KMS-11 (cell line): Measurements from ENCODE around the gene ACAD9.

Experiments
- H2AFZ ChIP-seq: fragments of 200-600 bp; sonication (generic); 2 replicates; pipeline ENCODE4 v1.6.1; 2016; ENCODE audit warnings: antibody characterized with exemption, mixed run types, low read depth
- H3K27ac ChIP-seq: fragments of 200-600 bp; sonication (generic); 2 replicates; pipeline ENCODE4 v1.6.1; 2016; ENCODE audit warnings: mild to moderate bottlenecking, mixed run types
- H3K27me3 ChIP-seq: fragments of 200-600 bp; sonication (generic); 2 replicates; pipeline ENCODE4 v1.6.1; 2017; ENCODE audit warnings: mild to moderate bottlenecking, low read depth, mixed run types, moderate library complexity; ENCODE audit not compliant: insufficient read depth
- H3K36me3 ChIP-seq: fragments of 200-600 bp; sonication (generic); 2 replicates; pipeline ENCODE4 v1.6.1; 2017; ENCODE audit warnings: mild to moderate bottlenecking, mixed run types; ENCODE audit not compliant: insufficient read depth
- H3K4me1 ChIP-seq: fragments of 200-600 bp; sonication (generic); 2 replicates; pipeline ENCODE4 v1.6.1; 2016; ENCODE audit warnings: mild to moderate bottlenecking, low read depth, mixed run types; ENCODE audit not compliant: poor library complexity, severe bottlenecking
- H3K4me2 ChIP-seq: fragments of 200-600 bp; sonication (generic); 2 replicates; pipeline ENCODE4 v1.7.0; 2016; ENCODE audit warnings: mild to moderate bottlenecking, mixed run types
- H3K4me3 ChIP-seq: fragments of 200-600 bp; sonication (generic); IDR thresholded peaks from 2 replicates; pipeline ENCODE4 v1.6.1; 2017; ENCODE audit warnings: low read depth, low read length, mixed read lengths; ENCODE audit not compliant: insufficient read depth
- H3K79me2 ChIP-seq: fragments of 200-600 bp; sonication (generic); 2 replicates; pipeline ENCODE4 v1.6.1; 2016; ENCODE audit warnings: low read depth, mixed run types; ENCODE audit not compliant: insufficient read depth
- H3K9ac ChIP-seq: fragments of 200-600 bp; sonication (generic); 2 replicates; pipeline ENCODE4 v1.6.1; 2016; ENCODE audit warnings: mild to moderate bottlenecking, mixed run types
- H4K20me1 ChIP-seq: fragments of 200-600 bp; sonication (generic); 2 replicates; pipeline ENCODE4 v1.6.1; 2016; ENCODE audit warnings: mild to moderate bottlenecking, mixed run types; ENCODE audit not compliant: insufficient read depth
- CTCF ChIP-seq: fragments of 200-600 bp; sonication (generic); conservative IDR thresholded peaks from 2 replicates; pipeline ENCODE4 v1.6.1; 2017; ENCODE audit warnings: low read depth, mild to moderate bottlenecking, antibody characterized with exemption, low read length, moderate library complexity, mixed read lengths

Gene ACAD9

GRCh38 chr3:128846486-128846891, 32.9 kb upstream of the ACAD9 start:
- peak overlapping the region; percentile 89 for H2AFZ ChIP-seq

GRCh38 chr3:128847666-128848370, 31.6 kb upstream of the ACAD9 start:
- Histone ChIP-seq H3K27ac (no peak overlapping the region), H3K36me3 (no peaks in the 10 kb centered on the region), H3K4me3 (no peak overlapping the region), H4K20me1 (no peaks in the 10 kb centered on the region), H3K4me2 (no peak overlapping the region), H3K9ac (no peak overlapping the region), H3K4me1 (peaks cover 17% of the 10 kb centered on the region), H2AFZ (no peak overlapping the region), H3K79me2 (no peaks in the 10 kb centered on the region), H3K27me3 (no peaks in the 10 kb centered on the region)
- no peak for TF ChIP-seq CTCF

More at GRCh38 chr3:128846486-128846891, 32.9 kb upstream of the ACAD9 start:
- no peaks in the 10 kb centered on the region for H3K27me3 ChIP-seq
- H3K4me1 ChIP-seq, result peaks cover 17% of the 10 kb centered on the region
- no peak overlapping the region for H3K9ac ChIP-seq
- H3K36me3 ChIP-seq, result no peaks in the 10 kb centered on the region
- H3K27ac ChIP-seq, result no peak overlapping the region
- peak overlapping the region; percentile 92; the same call in 1 of the 2 replicates for H3K4me2 ChIP-seq
- H3K4me3 ChIP-seq, result no peak overlapping the region
- 0 out of 2 replicates have a peak, but pooled peaks have one; percentile 24 for TF ChIP-seq CTCF
- H4K20me1 ChIP-seq, result no peaks in the 10 kb centered on the region
- H3K79me2 ChIP-seq, result no peaks in the 10 kb centered on the region

GRCh38 chr3:128848936-128849335, 30.5 kb upstream of the ACAD9 start:
- H3K4me2 ChIP-seq, result no peak overlapping the region
- no peak for TF ChIP-seq CTCF
- H3K9ac ChIP-seq, result no peak overlapping the region
- no peaks in the 10 kb centered on the region for H4K20me1 ChIP-seq
- no peaks in the 10 kb centered on the region for H3K79me2 ChIP-seq
- H3K4me3 ChIP-seq, result no peak overlapping the region
- no peak overlapping the region for H3K27ac ChIP-seq
- no peaks in the 10 kb centered on the region for H3K36me3 ChIP-seq
- peaks cover 17% of the 10 kb centered on the region for H3K4me1 ChIP-seq
- no peaks in the 10 kb centered on the region for H3K27me3 ChIP-seq
- no peak overlapping the region for H2AFZ ChIP-seq

GRCh38 chr3:128849911-128850455, 29.4 kb upstream of the ACAD9 start:
- Histone ChIP-seq H4K20me1 (no peaks in the 10 kb centered on the region), H3K36me3 (no peaks in the 10 kb centered on the region), H3K4me1 (peaks cover 16% of the 10 kb centered on the region), H3K4me2 (no peak overlapping the region), H2AFZ (no peak overlapping the region), H3K27me3 (no peaks in the 10 kb centered on the region), H3K4me3 (no peak overlapping the region), H3K9ac (no peak overlapping the region), H3K79me2 (no peaks in the 10 kb centered on the region), H3K27ac (no peak overlapping the region)
- no peak for TF ChIP-seq CTCF
